Astrocyte (in vitro differentiated cells and primary cell): ENCODE results near the gene EML6. TPM values are rescaled to one million over a fixed set of nuclear protein-coding genes. Genes with fewer than 3 reads are reported as not detected.
A peak's percentile ranks its signal among the peaks of the same experiment; 100 is the strongest.

Experiments used
- DNase-seq: peaks from one replicate; pipeline ENCODE4 v3.0.0-alpha.2; 2010; ENCODE audit warnings: low read depth
- FAIRE-seq: peaks from 2 replicates; lab custom pipeline; 2011; peaks lifted over from hg19 to GRCh38; lab: Jason Lieb, UNC
- H2AFZ ChIP-seq: 2 replicates; pipeline ENCODE4 v1.6.0; 2012; ENCODE audit warnings: low read depth, low read length, inconsistent platforms
- H3K27ac ChIP-seq: 2 replicates; pipeline ENCODE4 v1.5.1; 2011; ENCODE audit warnings: low read depth, low read length, inconsistent platforms
- H3K27me3 ChIP-seq: 2 replicates; pipeline ENCODE4 v1.6.0; 2011; ENCODE audit warnings: low read length, inconsistent platforms; ENCODE audit not compliant: insufficient read depth
- H3K36me3 ChIP-seq: 2 replicates; pipeline ENCODE4 v1.5.1; 2011; ENCODE audit warnings: low read length, inconsistent platforms; ENCODE audit not compliant: insufficient read depth
- H3K4me1 ChIP-seq: 2 replicates; pipeline ENCODE4 v1.5.1; 2011; ENCODE audit warnings: low read length, inconsistent platforms; ENCODE audit not compliant: insufficient read depth
- H3K4me2 ChIP-seq: 2 replicates; pipeline ENCODE4 v1.6.0; 2012; ENCODE audit warnings: low read length, inconsistent platforms
- H3K4me3 ChIP-seq: 2 replicates; pipeline ENCODE4 v1.5.1; 2011; ENCODE audit warnings: low read depth, mild to moderate bottlenecking, low read length, inconsistent platforms; ENCODE audit not compliant: insufficient read depth
- H3K79me2 ChIP-seq: 2 replicates; pipeline ENCODE4 v1.6.0; 2012; ENCODE audit warnings: mild to moderate bottlenecking, low read length, inconsistent platforms; ENCODE audit not compliant: insufficient read depth
- H3K9ac ChIP-seq: 2 replicates; pipeline ENCODE4 v1.6.0; 2012; ENCODE audit warnings: mild to moderate bottlenecking, low read length, inconsistent platforms
- H3K9me3 ChIP-seq: 2 replicates; pipeline ENCODE4 v1.5.1; 2012; ENCODE audit warnings: low read depth, mild to moderate bottlenecking, low read length, inconsistent platforms; ENCODE audit not compliant: insufficient read depth
- H4K20me1 ChIP-seq: 2 replicates; pipeline ENCODE4 v1.6.0; 2012; ENCODE audit warnings: low read length, inconsistent platforms; ENCODE audit not compliant: insufficient read depth
- H3K27ac Mint-ChIP-seq: one replicate; pipeline ENCODE4 v1.8.0; 2021; ENCODE audit warnings: mild to moderate bottlenecking, mixed read lengths; ENCODE audit not compliant: unreplicated experiment
- H3K27me3 Mint-ChIP-seq: one replicate; pipeline ENCODE4 v1.8.0; 2021; ENCODE audit warnings: low read depth, mixed read lengths; ENCODE audit not compliant: unreplicated experiment
- H3K36me3 Mint-ChIP-seq: one replicate; pipeline ENCODE4 v1.8.0; 2021; ENCODE audit warnings: low read depth, mixed read lengths; ENCODE audit not compliant: unreplicated experiment
- H3K4me1 Mint-ChIP-seq: one replicate; pipeline ENCODE4 v1.8.0; 2021; ENCODE audit warnings: low read depth, mixed read lengths; ENCODE audit not compliant: unreplicated experiment
- H3K4me3 Mint-ChIP-seq: one replicate; pipeline ENCODE4 v1.8.0; 2021; ENCODE audit warnings: mild to moderate bottlenecking, moderate library complexity, mixed read lengths; ENCODE audit not compliant: unreplicated experiment
- H3K9me3 Mint-ChIP-seq: one replicate; pipeline ENCODE4 v1.8.0; 2021; ENCODE audit warnings: mild to moderate bottlenecking, mixed read lengths; ENCODE audit not compliant: unreplicated experiment
- CTCF ChIP-seq: IDR thresholded peaks from 2 replicates; pipeline ENCODE4 v1.5.1; 2011; ENCODE audit warnings: low read depth, mild to moderate bottlenecking, inconsistent platforms, low read length, moderate library complexity; ENCODE audit not compliant: insufficient read depth
- EZH2 ChIP-seq: IDR thresholded peaks from 2 replicates; pipeline ENCODE4 v1.6.1; 2012; ENCODE audit warnings: mild to moderate bottlenecking, low read length, inconsistent platforms; ENCODE audit not compliant: insufficient read depth
- total RNA-seq: library from RNA; stranded (reverse); gene quantifications from 2 replicates; pipeline ENCODE4 v1.2.1, GENCODE V29; 2021

Gene EML6
- total RNA-seq, 1 donor from 2014 or later, result 0.23 TPM

- H3K4me2 ChIP-seq, result peak overlapping the region; percentile 60
- H3K27ac ChIP-seq, result peak overlapping the region; percentile 28
- peaks cover 100% of the 10 kb centered on the region for H3K79me2 ChIP-seq
- H4K20me1 ChIP-seq, result peaks cover 99% of the 10 kb centered on the region
- TF ChIP-seq EZH2 (no peak), CTCF (peak; percentile 56)
- peak; percentile 62 for FAIRE-seq
- no peaks in the 10 kb centered on the region for H3K27me3 Mint-ChIP-seq
- H3K4me1 ChIP-seq, result peaks cover 44% of the 10 kb centered on the region
- peaks cover 3% of the 10 kb centered on the region for H3K36me3 Mint-ChIP-seq
- H3K4me3 Mint-ChIP-seq, result no peak overlapping the region
- no peaks in the 10 kb centered on the region for H3K36me3 ChIP-seq
- H3K9me3 Mint-ChIP-seq, result no peaks in the 10 kb centered on the region
- H3K27ac Mint-ChIP-seq, result peak overlapping the region; percentile 78
- no peak overlapping the region for H2AFZ ChIP-seq
- H3K9ac ChIP-seq, result no peak overlapping the region
- H3K27me3 ChIP-seq, result no peaks in the 10 kb centered on the region
- H3K9me3 ChIP-seq, result no peaks in the 10 kb centered on the region
- peaks cover 75% of the 10 kb centered on the region for H3K4me1 Mint-ChIP-seq
- no peak overlapping the region for H3K4me3 ChIP-seq
- peak; percentile 55 for DNase-seq
These were observed 291.8 kb downstream of the EML6 start for GRCh38 chr2:55014962-55015939.

GRCh38 chr2:55017428-55017827 is 294.0 kb downstream of the EML6 start:
- FAIRE-seq, result no peak
- H3K27ac Mint-ChIP-seq, result no peak overlapping the region
- peaks cover 3% of the 10 kb centered on the region for H3K36me3 Mint-ChIP-seq

More at GRCh38 chr2:55017428-55017827, 294.0 kb downstream of the EML6 start:
- Histone ChIP-seq H3K9me3 (no peaks in the 10 kb centered on the region), H3K4me1 (peaks cover 28% of the 10 kb centered on the region), H2AFZ (no peak overlapping the region), H3K27me3 (no peaks in the 10 kb centered on the region), H3K36me3 (no peaks in the 10 kb centered on the region), H4K20me1 (peaks cover 98% of the 10 kb centered on the region), H3K9ac (no peak overlapping the region), H3K4me3 (no peak overlapping the region), H3K27ac (no peak overlapping the region), H3K79me2 (peaks cover 100% of the 10 kb centered on the region), H3K4me2 (no peak overlapping the region)
- TF ChIP-seq EZH2 (no peak), CTCF (no peak)
- Mint-ChIP-seq H3K4me3 (no peak overlapping the region), H3K27me3 (no peaks in the 10 kb centered on the region), H3K9me3 (no peaks in the 10 kb centered on the region), H3K4me1 (peaks cover 62% of the 10 kb centered on the region)
- no peak for DNase-seq
